ENCODE data around the gene DUOXA2. TPM values are rescaled to one million over a fixed set of nuclear protein-coding genes. Genes with fewer than 3 reads are reported as not detected.

The DUOXA2 gene
- total and polyA plus RNA-seq, 4 donors = 0.13 TPM; not detected in 3

- peak overlapping the region; percentile 69 to 83 for H3K4me3 ChIP-seq (ENCODE audit: low read length in 2 of 2)
- 0 to 1% methylated on average over 45 to 79 of the region's 79 CpGs for WGBS, 2 donors
- H3K9me3 ChIP-seq (ENCODE audit: control insufficient read depth, low read length) = no peaks in the 10 kb centered on the region
- peak overlapping the region; percentile 88 to 89 for H3K27ac ChIP-seq (ENCODE audit: low read depth in 1 of 2, low read length in 2 of 2)
- H3K36me3 ChIP-seq (ENCODE audit: control insufficient read depth in 1 of 2, insufficient read depth in 2 of 2, low read length in 1 of 2) = peaks cover 0 to 3% of the 10 kb centered on the region in 2 donors
- no peaks in the 10 kb centered on the region for H3K27me3 ChIP-seq (ENCODE audit: control insufficient read depth in 1 of 2, insufficient read depth in 2 of 2, low read length in 1 of 2)
- intact Hi-C loops (cut with DNase I) = loop anchor here (2.0 to 10.0 kb wide), 4 partner anchors 34 to 290 kb away; a partner anchor contains a TSS
- no peaks in the 10 kb centered on the region for H3K4me1 ChIP-seq (ENCODE audit: control insufficient read depth in 1 of 2, insufficient read depth in 2 of 2, low read length in 2 of 2)
- ATAC-seq (ENCODE audit: low FRiP score) = peak; percentile 81
- peak; percentile 94 for DNase-seq
Measured at GRCh38 chr15:45166834-45167630, 52.9 kb downstream of the DUOXA2 start.

GRCh38 chr15:45167631-45168205, 53.6 kb downstream of the DUOXA2 start:
- Histone ChIP-seq H3K36me3 (ENCODE audit: control insufficient read depth in 1 of 2, insufficient read depth in 2 of 2, low read length in 1 of 2) (peaks cover 0 to 3% of the 10 kb centered on the region in 2 donors), H3K4me3 (ENCODE audit: low read length in 2 of 2) (no peak overlapping the region), H3K9me3 (ENCODE audit: control insufficient read depth, low read length) (no peaks in the 10 kb centered on the region), H3K27me3 (ENCODE audit: control insufficient read depth in 1 of 2, insufficient read depth in 2 of 2, low read length in 1 of 2) (no peaks in the 10 kb centered on the region), H3K27ac (ENCODE audit: low read depth in 1 of 2, low read length in 2 of 2) (peak overlapping the region; percentile 88 to 89), H3K4me1 (ENCODE audit: control insufficient read depth in 1 of 2, insufficient read depth in 2 of 2, low read length in 2 of 2) (no peaks in the 10 kb centered on the region)
- ATAC-seq (ENCODE audit: low FRiP score) (no peak), DNase-seq (no peak)
- WGBS, 2 donors = 58 to 60% methylated on average over 9 of the region's 9 CpGs
- intact Hi-C loops (cut with DNase I) = loop anchor here (2.0 to 10.0 kb wide), 4 partner anchors 33 to 290 kb away; a partner anchor contains a TSS

Other genes starting within 250 kb of the DUOXA2 start
- not detected for gene TERB2, start 157.6 kb upstream of the DUOXA2 start, total RNA-seq
- gene TERB2, start 157.6 kb upstream of the DUOXA2 start, polyA plus RNA-seq = not detected
- gene SORD, start 91.1 kb upstream of the DUOXA2 start, total RNA-seq = 1 to 10 TPM; 6.7 to 6.8 TPM
- gene SORD, start 91.1 kb upstream of the DUOXA2 start, polyA plus RNA-seq = 1 to 10 TPM; 5.7 to 7.1 TPM
- 1 to 10 TPM in 1 of 2 donors, under 1 TPM in 1; 0.65 to 2.6 TPM for gene DUOX2, start 154 bp upstream of the DUOXA2 start, total RNA-seq
- gene DUOX2, start 154 bp upstream of the DUOXA2 start, polyA plus RNA-seq = under 1 TPM; 0.03 to 0.13 TPM
- 1 to 10 TPM in 1 of 2 donors, under 1 TPM in 1; 0.23 to 4.9 TPM for gene DUOXA1, start 15.6 kb downstream of the DUOXA2 start, total RNA-seq
- under 1 TPM; 0.38 to 0.43 TPM for gene DUOXA1, start 15.6 kb downstream of the DUOXA2 start, polyA plus RNA-seq
- 1 to 10 TPM in 1 of 2 donors, under 1 TPM in 1; 0.71 to 4.5 TPM for gene DUOX1, start 15.7 kb downstream of the DUOXA2 start, total RNA-seq
- under 1 TPM; 0.13 to 0.46 TPM for gene DUOX1, start 15.7 kb downstream of the DUOXA2 start, polyA plus RNA-seq
- 10 to 100 TPM; 13.8 to 19.0 TPM for gene SHF, start 73.6 kb downstream of the DUOXA2 start, total RNA-seq
- 10 to 100 TPM in 1 of 2 donors, 1 to 10 TPM in 1; 4.3 to 12.7 TPM for gene SHF, start 73.6 kb downstream of the DUOXA2 start, polyA plus RNA-seq
- gene SLC28A2, start 137.9 kb downstream of the DUOXA2 start, total RNA-seq = not detected
- gene SLC28A2, start 137.9 kb downstream of the DUOXA2 start, polyA plus RNA-seq = 1 to 10 TPM in 1 of 2 donors, not detected in 1; 2.0 TPM